HFFc6 (cell line): Measurements from ENCODE around the gene PRKAR1B. TPM values are rescaled to one million over a fixed set of nuclear protein-coding genes. Genes with fewer than 3 reads are reported as not detected.

ENCODE experiments used
- DNase-seq: peaks from one replicate; pipeline ENCODE4 v3.0.0-alpha.2; 2018
- H3K27ac Mint-ChIP-seq: 2 replicates; pipeline ENCODE4 v1.8.0; 2020; ENCODE audit warnings: mild to moderate bottlenecking, mixed read lengths
- H3K27me3 Mint-ChIP-seq: 2 replicates; pipeline ENCODE4 v1.8.0; 2021; ENCODE audit warnings: mild to moderate bottlenecking, moderate library complexity, mixed read lengths; ENCODE audit not compliant: insufficient read depth
- H3K36me3 Mint-ChIP-seq: 2 replicates; pipeline ENCODE4 v1.8.0; 2021; ENCODE audit warnings: low read depth, mixed read lengths
- H3K4me1 Mint-ChIP-seq: 2 replicates; pipeline ENCODE4 v1.8.0; 2020; ENCODE audit warnings: low read depth, mixed read lengths
- H3K4me3 Mint-ChIP-seq: 2 replicates; pipeline ENCODE4 v1.8.0; 2020; ENCODE audit warnings: mild to moderate bottlenecking, moderate library complexity, mixed read lengths
- H3K9me3 Mint-ChIP-seq: 2 replicates; pipeline ENCODE4 v1.8.0; 2020; ENCODE audit warnings: mild to moderate bottlenecking, mixed read lengths
- CTCF ChIP-seq: fragments of 200-600 bp; sonication (generic); IDR thresholded peaks from 2 replicates; pipeline ENCODE4 v1.5.0; 2021; ENCODE audit warnings: antibody characterized with exemption, mild to moderate bottlenecking
- total RNA-seq, 6 experiments: library from RNA; stranded (reverse); fragmentation: NEBNext Ultra II Directional; extraction: Animal tissue kit (Norgen Biotek cat#: 25700); gene quantifications; 2 replicates in 1 of 6; 3 replicates in 5 of 6; pipeline ENCODE4 v1.2.3, GENCODE V29; 2021

PRKAR1B gene
- total RNA-seq, 6 experiments from 2014 or later = 15.5 to 22.7 (median 17.1) TPM

GRCh38 chr7:699476-700170 is 27.5 kb downstream of the PRKAR1B start:
- no peak for TF ChIP-seq CTCF
- Mint-ChIP-seq H3K4me1 (no peaks in the 10 kb centered on the region), H3K36me3 (peaks cover 14% of the 10 kb centered on the region), H3K27me3 (no peaks in the 10 kb centered on the region), H3K9me3 (peaks cover 12% of the 10 kb centered on the region), H3K4me3 (no peak overlapping the region), H3K27ac (no peak overlapping the region)
- DNase-seq = no peak

GRCh38 chr7:698515-699475 is 28.3 kb downstream of the PRKAR1B start:
- H3K4me3 Mint-ChIP-seq = no peak overlapping the region
- H3K9me3 Mint-ChIP-seq = peaks cover 15% of the 10 kb centered on the region
- H3K36me3 Mint-ChIP-seq = peaks cover 10% of the 10 kb centered on the region
- no peak for TF ChIP-seq CTCF
- no peak overlapping the region for H3K27ac Mint-ChIP-seq
- H3K27me3 Mint-ChIP-seq = no peaks in the 10 kb centered on the region
- DNase-seq = no peak
- no peaks in the 10 kb centered on the region for H3K4me1 Mint-ChIP-seq

GRCh38 chr7:696812-697551 is 30.1 kb downstream of the PRKAR1B start:
- Mint-ChIP-seq H3K9me3 (peaks cover 25% of the 10 kb centered on the region), H3K27ac (no peak overlapping the region), H3K4me1 (no peaks in the 10 kb centered on the region), H3K36me3 (peaks cover 6% of the 10 kb centered on the region), H3K4me3 (no peak overlapping the region), H3K27me3 (no peaks in the 10 kb centered on the region)
- no peak for DNase-seq
- TF ChIP-seq CTCF = no peak

- Mint-ChIP-seq H3K4me1 (no peaks in the 10 kb centered on the region), H3K4me3 (no peak overlapping the region), H3K27ac (no peak overlapping the region), H3K9me3 (peaks cover 31% of the 10 kb centered on the region), H3K36me3 (peaks cover 12% of the 10 kb centered on the region), H3K27me3 (peaks cover 1% of the 10 kb centered on the region)
- no peak for TF ChIP-seq CTCF
- DNase-seq = no peak
These were observed 30.7 kb downstream of the PRKAR1B start for GRCh38 chr7:696426-696811.

- Mint-ChIP-seq H3K4me1 (no peaks in the 10 kb centered on the region), H3K27ac (no peak overlapping the region), H3K4me3 (no peak overlapping the region), H3K9me3 (peaks cover 53% of the 10 kb centered on the region), H3K36me3 (peaks cover 24% of the 10 kb centered on the region), H3K27me3 (peaks cover 1% of the 10 kb centered on the region)
- no peak for TF ChIP-seq CTCF
- DNase-seq = no peak
These were observed 33.8 kb downstream of the PRKAR1B start for GRCh38 chr7:693280-693679.
